GM12801 (cell line): ENCODE results near the gene SACS.

Experiments
- TF ChIP-seq, protein P1 (sequence below): IDR thresholded peaks from one replicate; pipeline ENCODE4 v1.5.1; 2011; ENCODE audit warnings: control low read depth; ENCODE audit not compliant: insufficient read length; ENCODE audit errors: extremely low read depth

SACS gene

DNA sequence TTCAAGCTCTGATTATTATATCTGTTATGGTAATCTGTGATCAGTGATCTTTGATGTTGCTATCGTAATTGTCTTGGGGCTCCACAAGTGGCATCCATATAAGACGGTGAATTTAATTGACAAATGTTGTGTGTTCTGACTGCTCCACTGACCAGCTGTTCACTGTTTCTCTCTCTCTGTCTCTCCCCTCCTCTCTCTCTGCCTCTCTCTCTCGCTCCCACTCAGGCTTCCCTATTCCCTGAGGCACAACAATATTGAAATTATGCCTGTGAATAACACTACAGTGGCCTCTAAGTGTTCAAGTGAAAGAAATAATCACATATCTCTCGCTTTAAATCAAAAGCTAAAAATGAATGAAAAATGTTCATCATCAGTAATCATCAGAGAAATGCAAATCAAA, 4.4 kb upstream of the SACS start:
- TF ChIP-seq, protein P1, sequence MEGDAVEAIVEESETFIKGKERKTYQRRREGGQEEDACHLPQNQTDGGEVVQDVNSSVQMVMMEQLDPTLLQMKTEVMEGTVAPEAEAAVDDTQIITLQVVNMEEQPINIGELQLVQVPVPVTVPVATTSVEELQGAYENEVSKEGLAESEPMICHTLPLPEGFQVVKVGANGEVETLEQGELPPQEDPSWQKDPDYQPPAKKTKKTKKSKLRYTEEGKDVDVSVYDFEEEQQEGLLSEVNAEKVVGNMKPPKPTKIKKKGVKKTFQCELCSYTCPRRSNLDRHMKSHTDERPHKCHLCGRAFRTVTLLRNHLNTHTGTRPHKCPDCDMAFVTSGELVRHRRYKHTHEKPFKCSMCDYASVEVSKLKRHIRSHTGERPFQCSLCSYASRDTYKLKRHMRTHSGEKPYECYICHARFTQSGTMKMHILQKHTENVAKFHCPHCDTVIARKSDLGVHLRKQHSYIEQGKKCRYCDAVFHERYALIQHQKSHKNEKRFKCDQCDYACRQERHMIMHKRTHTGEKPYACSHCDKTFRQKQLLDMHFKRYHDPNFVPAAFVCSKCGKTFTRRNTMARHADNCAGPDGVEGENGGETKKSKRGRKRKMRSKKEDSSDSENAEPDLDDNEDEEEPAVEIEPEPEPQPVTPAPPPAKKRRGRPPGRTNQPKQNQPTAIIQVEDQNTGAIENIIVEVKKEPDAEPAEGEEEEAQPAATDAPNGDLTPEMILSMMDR: no peak

DNA sequence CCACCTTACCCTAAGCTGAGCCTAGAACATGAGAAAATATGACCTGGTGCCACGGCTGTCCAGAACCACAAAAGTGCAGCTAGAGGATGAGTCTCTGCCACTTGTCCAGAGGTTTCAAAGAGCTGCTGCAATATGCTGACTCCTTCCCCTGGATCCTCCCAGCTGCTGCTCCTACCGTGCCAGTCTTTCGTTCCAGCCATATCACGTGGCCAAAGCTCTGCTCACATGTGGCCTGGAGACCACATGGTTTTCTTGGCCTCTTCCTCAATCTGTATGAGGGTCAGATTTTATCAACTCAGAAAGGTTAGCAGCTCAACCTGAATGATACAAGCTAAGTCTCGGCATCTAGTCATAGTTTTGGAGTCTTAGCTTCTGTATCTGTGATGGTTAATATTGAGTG, 3.2 kb upstream of the SACS start:
- TF ChIP-seq, protein P1: no peak

GRCh38 chr13:23434491-23434890, 989 bp upstream of the SACS start:
- TF ChIP-seq, protein P1: no peak

GRCh38 chr13:23432626-23433025, 876 bp downstream of the SACS start:
- TF ChIP-seq, protein P1: no peak

GRCh38 chr13:23430664-23431063, 2.8 kb downstream of the SACS start:
- TF ChIP-seq, protein P1: no peak

- TF ChIP-seq, protein P1: no peak
These were observed 5.5 kb downstream of the SACS start for GRCh38 chr13:23427881-23428528.

GRCh38 chr13:23427342-23427843, 6.1 kb downstream of the SACS start:
- TF ChIP-seq, protein P1: no peak
